ENCODE results near the gene TMEM184A. TPM values are rescaled to one million over a fixed set of nuclear protein-coding genes. Genes with fewer than 3 reads are reported as not detected.
A peak's percentile ranks its signal among the peaks of the same experiment; 100 is the strongest.

Gene TMEM184A
- total RNA-seq, 2 donors from 2014 or later: 4.6 to 5.1 TPM

DNA sequence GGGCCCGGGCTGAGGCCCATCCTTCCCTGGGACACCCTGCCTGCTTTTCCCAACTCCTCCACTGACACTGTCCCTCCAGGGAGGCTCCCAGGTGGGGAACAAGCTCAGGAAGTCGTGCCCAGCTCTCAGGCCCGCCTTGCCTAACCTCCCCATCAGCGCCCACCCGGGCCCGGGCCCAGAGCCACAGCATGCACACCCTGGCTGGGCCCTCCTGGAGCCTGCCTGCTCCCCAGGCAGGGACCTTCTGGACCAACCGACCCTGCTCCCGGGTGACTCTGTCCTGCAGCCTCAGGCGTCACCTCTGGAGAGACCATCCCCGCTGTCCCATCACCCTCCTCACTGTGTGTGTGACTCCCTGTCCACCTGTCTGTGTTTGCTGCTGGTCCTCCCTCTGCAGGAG lies 1.8 kb upstream of the TMEM184A start:
- no peaks in the 10 kb centered on the region for H3K27me3 Mint-ChIP-seq (ENCODE audit: insufficient read depth)
- H3K4me3 Mint-ChIP-seq: no peak overlapping the region
- 90 to 94% methylated on average over 7 to 10 of the region's 10 CpGs for WGBS, 2 experiments (ENCODE audit: insufficient coverage in 1 of 2, insufficient read length in 1 of 2)

DNA sequence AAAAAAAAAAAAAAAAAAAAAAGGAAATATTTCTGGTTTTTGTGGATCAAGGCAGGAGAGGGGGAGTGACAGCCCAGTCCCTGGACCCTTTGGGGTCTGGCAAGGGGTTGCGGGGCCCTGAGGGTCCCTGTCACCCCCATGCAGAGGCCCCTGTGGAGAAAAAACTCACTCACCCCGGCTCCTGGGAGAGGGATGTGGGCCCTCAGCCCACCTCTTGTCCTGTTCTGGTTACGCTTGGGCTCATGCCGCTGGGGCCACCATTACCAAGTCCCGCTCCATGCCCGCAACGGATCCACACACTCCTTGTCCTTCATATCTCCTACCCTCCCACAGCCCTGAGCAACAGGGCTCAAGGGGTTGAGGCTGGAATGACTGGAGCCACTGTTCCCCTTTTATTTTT lies 1.0 kb upstream of the TMEM184A start:
- peaks cover 14% of the 10 kb centered on the region for H3K4me1 Mint-ChIP-seq

More for the DNA sequence above, 1.8 kb upstream of the TMEM184A start:
- H3K4me1 ChIP-seq (ENCODE audit: control insufficient read depth, insufficient read depth, low read length): no peaks in the 10 kb centered on the region
- TF ChIP-seq, protein P1, sequence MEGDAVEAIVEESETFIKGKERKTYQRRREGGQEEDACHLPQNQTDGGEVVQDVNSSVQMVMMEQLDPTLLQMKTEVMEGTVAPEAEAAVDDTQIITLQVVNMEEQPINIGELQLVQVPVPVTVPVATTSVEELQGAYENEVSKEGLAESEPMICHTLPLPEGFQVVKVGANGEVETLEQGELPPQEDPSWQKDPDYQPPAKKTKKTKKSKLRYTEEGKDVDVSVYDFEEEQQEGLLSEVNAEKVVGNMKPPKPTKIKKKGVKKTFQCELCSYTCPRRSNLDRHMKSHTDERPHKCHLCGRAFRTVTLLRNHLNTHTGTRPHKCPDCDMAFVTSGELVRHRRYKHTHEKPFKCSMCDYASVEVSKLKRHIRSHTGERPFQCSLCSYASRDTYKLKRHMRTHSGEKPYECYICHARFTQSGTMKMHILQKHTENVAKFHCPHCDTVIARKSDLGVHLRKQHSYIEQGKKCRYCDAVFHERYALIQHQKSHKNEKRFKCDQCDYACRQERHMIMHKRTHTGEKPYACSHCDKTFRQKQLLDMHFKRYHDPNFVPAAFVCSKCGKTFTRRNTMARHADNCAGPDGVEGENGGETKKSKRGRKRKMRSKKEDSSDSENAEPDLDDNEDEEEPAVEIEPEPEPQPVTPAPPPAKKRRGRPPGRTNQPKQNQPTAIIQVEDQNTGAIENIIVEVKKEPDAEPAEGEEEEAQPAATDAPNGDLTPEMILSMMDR (conservative IDR thresholded peaks at IDR 0.05): no peak
- peaks cover 14% of the 10 kb centered on the region for H3K4me1 Mint-ChIP-seq
- H3K36me3 Mint-ChIP-seq (ENCODE audit: low read depth): no peaks in the 10 kb centered on the region
- no peak overlapping the region for H3K27ac Mint-ChIP-seq
- DNase-seq: no peak
- no peak overlapping the region for H3K9ac ChIP-seq (ENCODE audit: extremely low read depth, low read length, poor library complexity, severe bottlenecking)
- H3K36me3 ChIP-seq (ENCODE audit: control insufficient read depth, insufficient read depth, low read length): no peaks in the 10 kb centered on the region
- H3K4me3 ChIP-seq (ENCODE audit: low read length): no peak overlapping the region
- H3K9me3 Mint-ChIP-seq: no peaks in the 10 kb centered on the region
- H3K27me3 ChIP-seq (ENCODE audit: control insufficient read depth, insufficient read depth, low read length, poor library complexity, severe bottlenecking): no peaks in the 10 kb centered on the region
- H3K27ac ChIP-seq (ENCODE audit: low read depth, low read length): no peak overlapping the region
- H3K9me3 ChIP-seq (ENCODE audit: control insufficient read depth, low read length): no peaks in the 10 kb centered on the region

DNA sequence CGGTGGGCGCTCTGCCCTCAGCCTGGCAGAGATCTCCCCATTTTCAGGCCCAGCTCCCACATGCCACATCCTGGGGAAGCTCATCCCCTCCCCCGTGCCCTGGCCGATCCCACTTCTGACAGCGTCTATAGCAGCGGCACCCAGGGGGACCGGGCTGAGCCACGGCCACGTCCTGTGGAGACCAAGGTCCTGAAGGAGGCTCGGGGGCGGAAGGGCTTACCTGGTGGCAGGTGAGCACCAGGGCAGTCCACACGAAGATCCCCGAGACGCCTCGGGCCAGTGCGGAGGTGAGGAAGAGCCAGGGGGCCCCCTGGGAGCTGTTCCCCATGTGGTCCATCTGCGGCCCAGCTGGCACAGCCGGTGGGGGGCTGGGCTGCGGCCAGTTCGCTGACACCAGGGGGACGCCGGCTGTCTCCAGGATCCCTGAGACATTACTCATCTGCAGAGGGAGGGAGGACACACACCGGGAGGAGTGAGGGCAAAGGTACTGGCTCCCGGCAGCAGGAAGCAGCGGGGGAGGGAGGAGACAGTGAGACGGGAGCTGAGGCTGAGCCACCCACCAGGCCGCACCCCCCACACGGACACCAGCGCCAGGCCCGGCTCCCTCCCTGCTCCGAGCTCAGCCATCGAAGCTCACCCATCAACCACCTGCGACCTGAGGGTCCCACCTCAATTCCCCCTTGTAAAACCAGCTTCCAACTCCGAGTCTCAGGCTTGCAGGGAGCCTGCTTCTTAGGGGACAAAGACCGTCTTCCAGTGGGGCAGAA lies 776 bp downstream of the TMEM184A start:
- no peaks in the 10 kb centered on the region for H3K4me1 ChIP-seq (ENCODE audit: control insufficient read depth, insufficient read depth, low read length)
- no peaks in the 10 kb centered on the region for H3K27me3 ChIP-seq (ENCODE audit: control insufficient read depth, insufficient read depth, low read length, poor library complexity, severe bottlenecking)
- H3K9ac ChIP-seq (ENCODE audit: extremely low read depth, low read length, poor library complexity, severe bottlenecking): no peak overlapping the region
- Mint-ChIP-seq H3K36me3 (ENCODE audit: low read depth) (no peaks in the 10 kb centered on the region), H3K27me3 (ENCODE audit: insufficient read depth) (no peaks in the 10 kb centered on the region), H3K4me3 (no peak overlapping the region), H3K9me3 (no peaks in the 10 kb centered on the region), H3K4me1 (peaks cover 14% of the 10 kb centered on the region), H3K27ac (peak overlapping the region; percentile 44)
- peak; percentile 89 for DNase-seq
- no peaks in the 10 kb centered on the region for H3K36me3 ChIP-seq (ENCODE audit: control insufficient read depth, insufficient read depth, low read length)
- no peak overlapping the region for H3K27ac ChIP-seq (ENCODE audit: low read depth, low read length)
- 53 to 58% methylated on average over 16 to 35 of the region's 35 CpGs for WGBS, 2 experiments (ENCODE audit: insufficient coverage in 1 of 2, insufficient read length in 1 of 2)
- no peaks in the 10 kb centered on the region for H3K9me3 ChIP-seq (ENCODE audit: control insufficient read depth, low read length)
- TF ChIP-seq, protein P1 (conservative IDR thresholded peaks at IDR 0.05): no peak
- no peak overlapping the region for H3K4me3 ChIP-seq (ENCODE audit: low read length)

More for the DNA sequence above, 1.0 kb upstream of the TMEM184A start:
- 90 to 95% methylated on average over 5 to 7 of the region's 7 CpGs for WGBS, 2 experiments (ENCODE audit: insufficient coverage in 1 of 2, insufficient read length in 1 of 2)
- Histone ChIP-seq H3K9ac (ENCODE audit: extremely low read depth, low read length, poor library complexity, severe bottlenecking) (no peak overlapping the region), H3K4me1 (ENCODE audit: control insufficient read depth, insufficient read depth, low read length) (no peaks in the 10 kb centered on the region), H3K36me3 (ENCODE audit: control insufficient read depth, insufficient read depth, low read length) (no peaks in the 10 kb centered on the region), H3K9me3 (ENCODE audit: control insufficient read depth, low read length) (no peaks in the 10 kb centered on the region), H3K4me3 (ENCODE audit: low read length) (no peak overlapping the region), H3K27me3 (ENCODE audit: control insufficient read depth, insufficient read depth, low read length, poor library complexity, severe bottlenecking) (no peaks in the 10 kb centered on the region), H3K27ac (ENCODE audit: low read depth, low read length) (no peak overlapping the region)
- no peak for DNase-seq
- TF ChIP-seq, protein P1 (conservative IDR thresholded peaks at IDR 0.05): no peak
- Mint-ChIP-seq H3K27me3 (ENCODE audit: insufficient read depth) (no peaks in the 10 kb centered on the region), H3K36me3 (ENCODE audit: low read depth) (no peaks in the 10 kb centered on the region), H3K9me3 (no peaks in the 10 kb centered on the region), H3K4me3 (no peak overlapping the region), H3K27ac (no peak overlapping the region)
